GM23338 (cell line): ENCODE data around the gene FAU. TPM values are rescaled to one million over a fixed set of nuclear protein-coding genes. Genes with fewer than 3 reads are reported as not detected.

Experiments used
- ATAC-seq: fragments of 200-7000 bp; cut with Tn5 transposase; 3 replicates; pipeline ENCODE4 v1.9.1; 2020
- DNase-seq: peaks from one replicate; pipeline ENCODE4 v3.0.0-alpha.2; 2015; ENCODE audit warnings: low spot score
- H2AFZ ChIP-seq: fragments of 200-600 bp; sonication (generic); 2 replicates; pipeline ENCODE4 v1.8.0; 2016; ENCODE audit warnings: antibody characterized with exemption, mild to moderate bottlenecking, moderate library complexity
- H3F3A ChIP-seq: fragments of 200-600 bp; sonication (generic); replicated peaks from 2 replicates; pipeline ENCODE4 v1.8.0; 2017; ENCODE audit warnings: antibody characterized with exemption, mixed run types, low read depth
- H3K27ac ChIP-seq: fragments of 200-600 bp; sonication (generic); 2 replicates; pipeline ENCODE4 v1.6.1; 2016; ENCODE audit warnings: low read depth
- H3K27me3 ChIP-seq: fragments of 200-600 bp; sonication (generic); 2 replicates; pipeline ENCODE4 v1.8.0; 2016; ENCODE audit warnings: mild to moderate bottlenecking, mixed run types, moderate library complexity; ENCODE audit not compliant: insufficient read depth
- H3K36me3 ChIP-seq: fragments of 200-600 bp; sonication (generic); 2 replicates; pipeline ENCODE4 v1.8.0; 2016; ENCODE audit warnings: mild to moderate bottlenecking; ENCODE audit not compliant: insufficient read depth
- H3K4me1 ChIP-seq: fragments of 200-600 bp; sonication (generic); 2 replicates; pipeline ENCODE4 v1.8.0; 2016; ENCODE audit warnings: mild to moderate bottlenecking, moderate library complexity; ENCODE audit not compliant: insufficient read depth
- H3K4me2 ChIP-seq: fragments of 200-600 bp; sonication (generic); 2 replicates; pipeline ENCODE4 v1.7.1; 2017; ENCODE audit warnings: mixed run types
- H3K4me3 ChIP-seq: fragments of 200-600 bp; sonication (generic); 2 replicates; pipeline ENCODE4 v1.6.1; 2016; ENCODE audit warnings: mixed run types
- H3K79me2 ChIP-seq: fragments of 200-600 bp; sonication (generic); replicated peaks from 2 replicates; pipeline ENCODE4 v1.8.0; 2017; ENCODE audit warnings: mild to moderate bottlenecking; ENCODE audit not compliant: insufficient read depth
- H3K9me2 ChIP-seq: fragments of 200-600 bp; sonication (generic); 2 replicates; pipeline ENCODE4 v1.8.0; 2017; ENCODE audit not compliant: insufficient read depth
- H4K20me1 ChIP-seq: fragments of 200-600 bp; sonication (generic); replicated peaks from 2 replicates; pipeline ENCODE4 v1.8.0; 2017; ENCODE audit warnings: mild to moderate bottlenecking; ENCODE audit not compliant: insufficient read depth
- H3K27ac Mint-ChIP-seq: 2 replicates; pipeline ENCODE4 v1.8.0; 2020; ENCODE audit warnings: inconsistent platforms, mild to moderate bottlenecking, moderate library complexity, mixed read lengths
- H3K27me3 Mint-ChIP-seq: 3 replicates; pipeline ENCODE4 v1.8.0; 2022; ENCODE audit warnings: low read depth, mild to moderate bottlenecking, moderate library complexity, mixed read lengths, inconsistent platforms; ENCODE audit not compliant: insufficient read depth, poor library complexity
- H3K36me3 Mint-ChIP-seq: 3 replicates; pipeline ENCODE4 v1.8.0; 2021; ENCODE audit warnings: low read depth, mild to moderate bottlenecking, inconsistent platforms, moderate library complexity, mixed read lengths
- H3K4me1 Mint-ChIP-seq: 3 replicates; pipeline ENCODE4 v1.8.0; 2020; ENCODE audit warnings: mild to moderate bottlenecking, inconsistent platforms, mixed read lengths
- H3K4me3 Mint-ChIP-seq: 3 replicates; pipeline ENCODE4 v1.8.0; 2021; ENCODE audit warnings: moderate library complexity, mild to moderate bottlenecking, inconsistent platforms, mixed read lengths
- H3K9me3 Mint-ChIP-seq: 3 replicates; pipeline ENCODE4 v1.8.0; 2020; ENCODE audit warnings: moderate library complexity, mild to moderate bottlenecking, inconsistent platforms, mixed read lengths
- ZNF331 ChIP-seq: fragments of 250-450 bp; sonication (Bioruptor Pico); IDR thresholded peaks from 2 replicates; pipeline ENCODE4 v1.5.0; 2020; ENCODE audit warnings: low read depth, mild to moderate bottlenecking, moderate library complexity
- polyA plus RNA-seq: library from polyadenylated mRNA; unstranded; fragments of >200 nt; fragmentation: Nextera tagmentation; extraction: Ambion mirVana; gene quantifications from 2 replicates; pipeline ENCODE4 v1.2.1, GENCODE V29; 2016
- total RNA-seq: library from RNA; depleted of rRNA; stranded (reverse); fragments of >200 nt; shearing (Covaris generic); gene quantifications from 2 replicates; pipeline ENCODE4 v1.2.3, GENCODE V29; 2014
- TF ChIP-seq, protein P1 (sequence below): fragments of 250-450 bp; sonication (Bioruptor Pico); IDR thresholded peaks from 2 replicates; pipeline ENCODE4 v1.5.0; 2020; ENCODE audit warnings: mild to moderate bottlenecking, moderate library complexity
- TF ChIP-seq, protein P2 (sequence below), 2 experiments: fragments of 200-600 bp in 1 of 2; sonication (generic) in 1 of 2; conservative IDR thresholded peaks; 2 replicates each; pipeline versions ENCODE4 v1.5.1 to v1.6.1; 2016 to 2017; ENCODE audit warnings: antibody characterized with exemption in 2 of 2, low read depth in 2 of 2, mild to moderate bottlenecking in 2 of 2, moderate library complexity in 1 of 2
- TF ChIP-seq, protein P3 (sequence below): IDR thresholded peaks from 2 replicates; pipeline ENCODE4 v1.6.1; 2016; ENCODE audit warnings: antibody characterized with exemption

FAU gene
- total and polyA plus RNA-seq, 2 experiments from 2014 or later: 262 to 1,177 TPM

DNA sequence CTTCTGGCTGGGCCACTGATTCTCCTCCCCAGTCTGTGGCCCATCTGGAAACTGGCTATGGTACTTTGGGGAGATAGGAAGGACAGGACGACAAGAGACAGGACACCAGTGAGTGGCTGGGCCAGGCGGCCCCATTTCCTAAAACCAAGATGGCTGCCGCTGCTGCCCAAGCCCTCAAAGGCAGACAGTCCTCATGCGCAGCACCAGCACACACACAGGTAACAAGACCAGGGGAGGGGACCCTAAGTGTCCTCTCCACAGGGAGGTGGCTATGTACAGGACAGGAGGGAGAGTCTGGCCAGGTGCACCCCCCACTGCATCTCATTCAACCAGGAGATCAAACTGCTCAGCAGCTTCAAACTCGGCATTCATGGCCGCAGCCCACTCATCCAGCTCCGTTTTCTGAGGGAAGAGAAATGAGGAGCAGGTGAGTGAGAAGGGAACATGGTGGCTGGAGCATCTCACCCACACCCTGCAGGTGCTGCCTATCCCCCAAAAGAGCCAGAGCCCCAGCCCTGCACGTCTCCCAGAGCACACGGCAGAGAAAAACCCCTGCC lies 43.1 kb downstream of the FAU start (continued):
- TF ChIP-seq, protein P1, sequence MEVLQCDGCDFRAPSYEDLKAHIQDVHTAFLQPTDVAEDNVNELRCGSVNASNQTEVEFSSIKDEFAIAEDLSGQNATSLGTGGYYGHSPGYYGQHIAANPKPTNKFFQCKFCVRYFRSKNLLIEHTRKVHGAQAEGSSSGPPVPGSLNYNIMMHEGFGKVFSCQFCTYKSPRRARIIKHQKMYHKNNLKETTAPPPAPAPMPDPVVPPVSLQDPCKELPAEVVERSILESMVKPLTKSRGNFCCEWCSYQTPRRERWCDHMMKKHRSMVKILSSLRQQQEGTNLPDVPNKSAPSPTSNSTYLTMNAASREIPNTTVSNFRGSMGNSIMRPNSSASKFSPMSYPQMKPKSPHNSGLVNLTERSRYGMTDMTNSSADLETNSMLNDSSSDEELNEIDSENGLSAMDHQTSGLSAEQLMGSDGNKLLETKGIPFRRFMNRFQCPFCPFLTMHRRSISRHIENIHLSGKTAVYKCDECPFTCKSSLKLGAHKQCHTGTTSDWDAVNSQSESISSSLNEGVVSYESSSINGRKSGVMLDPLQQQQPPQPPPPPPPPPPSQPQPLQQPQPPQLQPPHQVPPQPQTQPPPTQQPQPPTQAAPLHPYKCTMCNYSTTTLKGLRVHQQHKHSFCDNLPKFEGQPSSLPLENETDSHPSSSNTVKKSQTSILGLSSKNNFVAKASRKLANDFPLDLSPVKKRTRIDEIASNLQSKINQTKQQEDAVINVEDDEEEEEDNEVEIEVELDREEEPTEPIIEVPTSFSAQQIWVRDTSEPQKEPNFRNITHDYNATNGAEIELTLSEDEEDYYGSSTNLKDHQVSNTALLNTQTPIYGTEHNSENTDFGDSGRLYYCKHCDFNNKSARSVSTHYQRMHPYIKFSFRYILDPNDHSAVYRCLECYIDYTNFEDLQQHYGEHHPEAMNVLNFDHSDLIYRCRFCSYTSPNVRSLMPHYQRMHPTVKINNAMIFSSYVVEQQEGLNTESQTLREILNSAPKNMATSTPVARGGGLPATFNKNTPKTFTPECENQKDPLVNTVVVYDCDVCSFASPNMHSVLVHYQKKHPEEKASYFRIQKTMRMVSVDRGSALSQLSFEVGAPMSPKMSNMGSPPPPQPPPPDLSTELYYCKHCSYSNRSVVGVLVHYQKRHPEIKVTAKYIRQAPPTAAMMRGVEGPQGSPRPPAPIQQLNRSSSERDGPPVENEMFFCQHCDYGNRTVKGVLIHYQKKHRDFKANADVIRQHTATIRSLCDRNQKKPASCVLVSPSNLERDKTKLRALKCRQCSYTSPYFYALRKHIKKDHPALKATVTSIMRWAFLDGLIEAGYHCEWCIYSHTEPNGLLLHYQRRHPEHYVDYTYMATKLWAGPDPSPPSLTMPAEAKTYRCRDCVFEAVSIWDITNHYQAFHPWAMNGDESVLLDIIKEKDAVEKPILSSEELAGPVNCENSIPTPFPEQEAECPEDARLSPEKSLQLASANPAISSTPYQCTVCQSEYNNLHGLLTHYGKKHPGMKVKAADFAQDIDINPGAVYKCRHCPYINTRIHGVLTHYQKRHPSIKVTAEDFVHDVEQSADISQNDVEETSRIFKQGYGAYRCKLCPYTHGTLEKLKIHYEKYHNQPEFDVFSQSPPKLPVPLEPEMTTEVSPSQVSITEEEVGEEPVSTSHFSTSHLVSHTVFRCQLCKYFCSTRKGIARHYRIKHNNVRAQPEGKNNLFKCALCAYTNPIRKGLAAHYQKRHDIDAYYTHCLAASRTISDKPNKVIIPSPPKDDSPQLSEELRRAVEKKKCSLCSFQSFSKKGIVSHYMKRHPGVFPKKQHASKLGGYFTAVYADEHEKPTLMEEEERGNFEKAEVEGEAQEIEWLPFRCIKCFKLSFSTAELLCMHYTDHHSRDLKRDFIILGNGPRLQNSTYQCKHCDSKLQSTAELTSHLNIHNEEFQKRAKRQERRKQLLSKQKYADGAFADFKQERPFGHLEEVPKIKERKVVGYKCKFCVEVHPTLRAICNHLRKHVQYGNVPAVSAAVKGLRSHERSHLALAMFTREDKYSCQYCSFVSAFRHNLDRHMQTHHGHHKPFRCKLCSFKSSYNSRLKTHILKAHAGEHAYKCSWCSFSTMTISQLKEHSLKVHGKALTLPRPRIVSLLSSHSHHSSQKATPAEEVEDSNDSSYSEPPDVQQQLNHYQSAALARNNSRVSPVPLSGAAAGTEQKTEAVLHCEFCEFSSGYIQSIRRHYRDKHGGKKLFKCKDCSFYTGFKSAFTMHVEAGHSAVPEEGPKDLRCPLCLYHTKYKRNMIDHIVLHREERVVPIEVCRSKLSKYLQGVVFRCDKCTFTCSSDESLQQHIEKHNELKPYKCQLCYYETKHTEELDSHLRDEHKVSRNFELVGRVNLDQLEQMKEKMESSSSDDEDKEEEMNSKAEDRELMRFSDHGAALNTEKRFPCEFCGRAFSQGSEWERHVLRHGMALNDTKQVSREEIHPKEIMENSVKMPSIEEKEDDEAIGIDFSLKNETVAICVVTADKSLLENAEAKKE (CRISPR knock-in tag): no peak
- no peak for TF ChIP-seq ZNF331 (CRISPR knock-in tag)

DNA sequence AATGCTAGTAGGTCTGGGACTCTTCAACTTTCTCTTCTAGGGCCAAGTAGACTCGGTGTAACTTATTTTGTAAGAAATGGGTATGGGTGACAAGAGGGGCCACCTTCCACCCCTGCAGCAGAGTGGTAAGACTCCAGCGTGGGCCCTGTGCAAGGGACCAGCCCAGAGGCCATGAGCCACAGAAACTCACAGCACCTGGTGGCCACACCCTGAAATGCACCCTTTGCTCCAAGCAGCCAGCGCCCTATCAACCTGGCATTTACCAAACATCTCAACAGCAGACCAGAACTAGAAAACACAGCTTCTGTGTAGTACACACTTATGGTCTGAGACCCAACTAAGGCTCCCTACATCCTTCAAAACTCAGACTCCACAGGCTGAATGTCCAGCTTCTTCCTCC lies 43.8 kb downstream of the FAU start:
- Histone ChIP-seq H3K9me2 (no peaks in the 10 kb centered on the region), H3K4me2 (no peak overlapping the region), H3K36me3 (peaks cover 16% of the 10 kb centered on the region), H4K20me1 (peaks cover 42% of the 10 kb centered on the region), H3F3A (peaks cover 29% of the 10 kb centered on the region; the same call in 1 of the 2 replicates), H3K27me3 (no peaks in the 10 kb centered on the region), H3K27ac (peak overlapping the region; percentile 74; the same call in 1 of the 2 replicates), H2AFZ (no peak overlapping the region), H3K79me2 (peaks cover 50% of the 10 kb centered on the region), H3K4me1 (peaks cover 8% of the 10 kb centered on the region; the same call in 1 of the 2 replicates), H3K4me3 (no peak overlapping the region)
- peak; percentile 80 for DNase-seq
- TF ChIP-seq, protein P2, sequence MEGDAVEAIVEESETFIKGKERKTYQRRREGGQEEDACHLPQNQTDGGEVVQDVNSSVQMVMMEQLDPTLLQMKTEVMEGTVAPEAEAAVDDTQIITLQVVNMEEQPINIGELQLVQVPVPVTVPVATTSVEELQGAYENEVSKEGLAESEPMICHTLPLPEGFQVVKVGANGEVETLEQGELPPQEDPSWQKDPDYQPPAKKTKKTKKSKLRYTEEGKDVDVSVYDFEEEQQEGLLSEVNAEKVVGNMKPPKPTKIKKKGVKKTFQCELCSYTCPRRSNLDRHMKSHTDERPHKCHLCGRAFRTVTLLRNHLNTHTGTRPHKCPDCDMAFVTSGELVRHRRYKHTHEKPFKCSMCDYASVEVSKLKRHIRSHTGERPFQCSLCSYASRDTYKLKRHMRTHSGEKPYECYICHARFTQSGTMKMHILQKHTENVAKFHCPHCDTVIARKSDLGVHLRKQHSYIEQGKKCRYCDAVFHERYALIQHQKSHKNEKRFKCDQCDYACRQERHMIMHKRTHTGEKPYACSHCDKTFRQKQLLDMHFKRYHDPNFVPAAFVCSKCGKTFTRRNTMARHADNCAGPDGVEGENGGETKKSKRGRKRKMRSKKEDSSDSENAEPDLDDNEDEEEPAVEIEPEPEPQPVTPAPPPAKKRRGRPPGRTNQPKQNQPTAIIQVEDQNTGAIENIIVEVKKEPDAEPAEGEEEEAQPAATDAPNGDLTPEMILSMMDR (conservative IDR thresholded peaks at IDR 0.05; ENCODE audit: low read depth in 2 of 2): peak; percentile 63 to 66
- TF ChIP-seq, protein P3, sequence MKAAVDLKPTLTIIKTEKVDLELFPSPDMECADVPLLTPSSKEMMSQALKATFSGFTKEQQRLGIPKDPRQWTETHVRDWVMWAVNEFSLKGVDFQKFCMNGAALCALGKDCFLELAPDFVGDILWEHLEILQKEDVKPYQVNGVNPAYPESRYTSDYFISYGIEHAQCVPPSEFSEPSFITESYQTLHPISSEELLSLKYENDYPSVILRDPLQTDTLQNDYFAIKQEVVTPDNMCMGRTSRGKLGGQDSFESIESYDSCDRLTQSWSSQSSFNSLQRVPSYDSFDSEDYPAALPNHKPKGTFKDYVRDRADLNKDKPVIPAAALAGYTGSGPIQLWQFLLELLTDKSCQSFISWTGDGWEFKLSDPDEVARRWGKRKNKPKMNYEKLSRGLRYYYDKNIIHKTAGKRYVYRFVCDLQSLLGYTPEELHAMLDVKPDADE: no peak
- no peaks in the 10 kb centered on the region; the same call in 2 of the 3 replicates for H3K9me3 Mint-ChIP-seq
- ATAC-seq: peak; percentile 93
- H3K27ac Mint-ChIP-seq: no peak overlapping the region
- H3K36me3 Mint-ChIP-seq: peaks cover 69% of the 10 kb centered on the region
- H3K4me3 Mint-ChIP-seq: no peak overlapping the region
- H3K4me1 Mint-ChIP-seq: peaks cover 23% of the 10 kb centered on the region
- H3K27me3 Mint-ChIP-seq: peaks cover 8% of the 10 kb centered on the region
